Neuronal stem cell (in vitro differentiated cells): ENCODE results near the gene TM9SF1.

Experiments used
- DNase-seq: peaks from one replicate; pipeline ENCODE4 v3.0.0-alpha.2; 2013; ENCODE audit warnings: low spot score
- H2AFZ ChIP-seq: one replicate; pipeline ENCODE4 v1.6.1; 2013; ENCODE audit warnings: mild to moderate bottlenecking, low read length, inconsistent platforms
- H2AK5ac ChIP-seq: 2 replicates; pipeline ENCODE4 v1.6.1; 2013; ENCODE audit warnings: low read depth, mild to moderate bottlenecking, inconsistent platforms, low read length, moderate library complexity, mixed read lengths
- H2BK120ac ChIP-seq: 2 replicates; pipeline ENCODE4 v1.6.1; 2013; ENCODE audit warnings: low read depth, mild to moderate bottlenecking, inconsistent platforms, low read length, moderate library complexity, mixed read lengths
- H2BK12ac ChIP-seq: one replicate; pipeline ENCODE4 v1.6.1; 2013; ENCODE audit warnings: low read length, inconsistent platforms
- H2BK15ac ChIP-seq: 2 replicates; pipeline ENCODE4 v1.6.1; 2013; ENCODE audit warnings: mild to moderate bottlenecking, low read length, inconsistent platforms, mixed read lengths
- H2BK5ac ChIP-seq: one replicate; pipeline ENCODE4 v1.6.1; 2013; ENCODE audit warnings: inconsistent platforms, mild to moderate bottlenecking, low read length, moderate library complexity
- H3K14ac ChIP-seq: one replicate; pipeline ENCODE4 v1.6.1; 2013; ENCODE audit warnings: low read length, inconsistent platforms
- H3K18ac ChIP-seq: 2 replicates; pipeline ENCODE4 v1.6.1; 2013; ENCODE audit warnings: low read length, inconsistent platforms
- H3K23ac ChIP-seq: 2 replicates; pipeline ENCODE4 v1.6.1; 2013; ENCODE audit warnings: low read depth, mild to moderate bottlenecking, mixed read lengths, low read length, inconsistent platforms; ENCODE audit not compliant: poor library complexity
- H3K27ac ChIP-seq: replicated peaks from 3 replicates; pipeline ENCODE4 v1.5.1; 2013; ENCODE audit warnings: low read length, inconsistent platforms
- H3K27me3 ChIP-seq, 3 experiments: 2 replicates each; pipeline ENCODE4 v1.6.1; 2013; ENCODE audit warnings: low read length in 3 of 3, mild to moderate bottlenecking in 2 of 3, inconsistent platforms in 1 of 3, low read depth in 1 of 3, mixed read lengths in 1 of 3, moderate library complexity in 1 of 3; ENCODE audit not compliant: control insufficient read depth in 3 of 3, insufficient read depth in 3 of 3
- H3K36me3 ChIP-seq, 2 donors: replicated peaks in 1 of 2; 2 replicates each; pipeline ENCODE4 v1.6.1; 2013; ENCODE audit warnings: low read length in 2 of 2; ENCODE audit not compliant: control insufficient read depth in 2 of 2, insufficient read depth in 2 of 2
- H3K4ac ChIP-seq: 2 replicates; pipeline ENCODE4 v1.6.1; 2013; ENCODE audit warnings: inconsistent platforms, mild to moderate bottlenecking, low read length, moderate library complexity
- H3K4me1 ChIP-seq, 2 donors: 1 replicate in 1 of 2; 2 replicates in 1 of 2; pipeline ENCODE4 v1.6.1; 2013; ENCODE audit warnings: low read length in 2 of 2, low read depth in 1 of 2; ENCODE audit not compliant: control insufficient read depth in 2 of 2, insufficient read depth in 1 of 2
- H3K4me2 ChIP-seq: one replicate; pipeline ENCODE4 v1.6.1; 2013; ENCODE audit warnings: mild to moderate bottlenecking, low read length, inconsistent platforms; ENCODE audit not compliant: insufficient read depth, poor library complexity, severe bottlenecking
- H3K4me3 ChIP-seq, 2 donors: 2 replicates each; pipeline ENCODE4 v1.5.1; 2013; ENCODE audit warnings: low read length in 2 of 2, mild to moderate bottlenecking in 2 of 2, inconsistent platforms in 1 of 2, moderate library complexity in 1 of 2
- H3K79me1 ChIP-seq: one replicate; pipeline ENCODE4 v1.6.1; 2013; ENCODE audit warnings: low read depth, mild to moderate bottlenecking, inconsistent platforms, low read length, moderate library complexity
- H3K9ac ChIP-seq: one replicate; pipeline ENCODE4 v1.6.1; 2013; ENCODE audit warnings: mild to moderate bottlenecking, low read depth, low read length, inconsistent platforms; ENCODE audit not compliant: poor library complexity
- H3K9me3 ChIP-seq, 2 donors: replicated peaks in 1 of 2; 2 replicates each; pipeline versions ENCODE3 to v1.6.1; 2013; ENCODE audit warnings: low read length in 2 of 2, mild to moderate bottlenecking in 2 of 2, inconsistent platforms in 1 of 2, low read depth in 1 of 2, mixed read lengths in 1 of 2, moderate library complexity in 1 of 2; ENCODE audit not compliant: control insufficient read depth in 2 of 2, insufficient read depth in 1 of 2
- H4K8ac ChIP-seq: one replicate; pipeline ENCODE4 v1.6.1; 2013; ENCODE audit warnings: low read depth, mild to moderate bottlenecking, inconsistent platforms, low read length, moderate library complexity
- H4K91ac ChIP-seq: one replicate; pipeline ENCODE4 v1.6.1; 2013; ENCODE audit warnings: low read length, low read depth, mild to moderate bottlenecking, inconsistent platforms; ENCODE audit not compliant: poor library complexity
- WGBS, 2 donors: extraction: QIAGEN DNeasy Blood & Tissue Kit; methylation state at CpG; one replicate each; pipeline ENCODE4 v1.1.7; 2013; ENCODE audit warnings: missing lambda C conversion rate in 2 of 2, mixed read lengths in 1 of 2; ENCODE audit not compliant: insufficient read length in 2 of 2, insufficient replicate concordance in 1 of 2; ENCODE audit errors: extremely low coverage in 2 of 2; 5-methylcytosine and 5-hydroxymethylcytosine counted together

Gene TM9SF1

GRCh38 chr14:24183014-24183481 lies 12.2 kb downstream of the TM9SF1 start:
- Histone ChIP-seq H2AK5ac (no peak overlapping the region), H4K91ac (no peak overlapping the region), H3K36me3 (peaks cover 82 to 95% of the 10 kb centered on the region in 2 donors), H3K27me3 (no peaks in the 10 kb centered on the region), H3K4me2 (no peak overlapping the region), H3K79me1 (peaks cover 12% of the 10 kb centered on the region), H2BK15ac (no peak overlapping the region), H4K8ac (no peak overlapping the region), H3K23ac (peak overlapping the region; percentile 20), H3K27ac (no peak overlapping the region), H2AFZ (no peak overlapping the region), H3K9me3 (no peaks in the 10 kb centered on the region), H3K4ac (no peak overlapping the region), H2BK5ac (no peak overlapping the region), H3K4me1 (peaks cover 4 to 7% of the 10 kb centered on the region in 2 donors), H3K18ac (no peak overlapping the region), H2BK12ac (no peak overlapping the region), H3K9ac (no peak overlapping the region), H3K14ac (no peak overlapping the region), H2BK120ac (no peak overlapping the region), H3K4me3 (no peak overlapping the region)
- WGBS, 2 donors, result no CpG with 5 or more reads among the region's 15 CpGs
- DNase-seq, result no peak

GRCh38 chr14:24182110-24182882 lies 12.9 kb downstream of the TM9SF1 start:
- no peak overlapping the region for H4K8ac ChIP-seq
- no peak overlapping the region for H3K27ac ChIP-seq
- no peaks in the 10 kb centered on the region for H3K9me3 ChIP-seq
- no peaks in the 10 kb centered on the region for H3K4me1 ChIP-seq
- H2BK5ac ChIP-seq, result no peak overlapping the region
- peak overlapping the region; percentile 43 for H3K23ac ChIP-seq
- peaks cover 86 to 99% of the 10 kb centered on the region in 2 donors for H3K36me3 ChIP-seq
- no peak overlapping the region for H2BK120ac ChIP-seq
- H3K4ac ChIP-seq, result no peak overlapping the region
- H3K27me3 ChIP-seq, result no peaks in the 10 kb centered on the region
- peaks cover 8% of the 10 kb centered on the region for H3K79me1 ChIP-seq
- H2AFZ ChIP-seq, result no peak overlapping the region
- no peak overlapping the region for H3K14ac ChIP-seq
- no peak overlapping the region for H3K18ac ChIP-seq
- no peak overlapping the region for H2AK5ac ChIP-seq
- H4K91ac ChIP-seq, result no peak overlapping the region
- peak overlapping the region; percentile 9 for H3K9ac ChIP-seq
- WGBS, 2 donors, result no CpG with 5 or more reads among the region's 14 CpGs
- H2BK15ac ChIP-seq, result no peak overlapping the region
- no peak overlapping the region for H3K4me2 ChIP-seq
- no peak overlapping the region for H2BK12ac ChIP-seq
- DNase-seq, result no peak
- H3K4me3 ChIP-seq, result peak overlapping the region in 1 of 2 donors; percentile 2

GRCh38 chr14:24181371-24182077 lies 13.7 kb downstream of the TM9SF1 start:
- Histone ChIP-seq H3K4ac (no peak overlapping the region), H3K27ac (no peak overlapping the region), H2BK120ac (no peak overlapping the region), H3K18ac (no peak overlapping the region), H3K9ac (peak overlapping the region; percentile 44), H3K36me3 (peaks cover 85 to 94% of the 10 kb centered on the region in 2 donors), H3K27me3 (no peaks in the 10 kb centered on the region), H3K4me3 (no peak overlapping the region), H2BK12ac (no peak overlapping the region), H3K14ac (no peak overlapping the region), H3K9me3 (no peaks in the 10 kb centered on the region), H3K23ac (peak overlapping the region; percentile 43), H2AFZ (no peak overlapping the region), H2AK5ac (no peak overlapping the region), H2BK5ac (no peak overlapping the region), H4K91ac (no peak overlapping the region), H3K4me1 (no peaks in the 10 kb centered on the region), H3K79me1 (peaks cover 5% of the 10 kb centered on the region), H2BK15ac (no peak overlapping the region), H3K4me2 (no peak overlapping the region), H4K8ac (no peak overlapping the region)
- no CpG with 5 or more reads among the region's 19 CpGs for WGBS, 2 donors
- no peak for DNase-seq
